ENCODE results near the gene ZFAND3. TPM values are rescaled to one million over a fixed set of nuclear protein-coding genes. Genes with fewer than 3 reads are reported as not detected.
A peak's percentile ranks its signal among the peaks of the same experiment; 100 is the strongest.

Gene ZFAND3
- total RNA-seq, 1 experiment from 2014 or later = 22.2 TPM

DNA sequence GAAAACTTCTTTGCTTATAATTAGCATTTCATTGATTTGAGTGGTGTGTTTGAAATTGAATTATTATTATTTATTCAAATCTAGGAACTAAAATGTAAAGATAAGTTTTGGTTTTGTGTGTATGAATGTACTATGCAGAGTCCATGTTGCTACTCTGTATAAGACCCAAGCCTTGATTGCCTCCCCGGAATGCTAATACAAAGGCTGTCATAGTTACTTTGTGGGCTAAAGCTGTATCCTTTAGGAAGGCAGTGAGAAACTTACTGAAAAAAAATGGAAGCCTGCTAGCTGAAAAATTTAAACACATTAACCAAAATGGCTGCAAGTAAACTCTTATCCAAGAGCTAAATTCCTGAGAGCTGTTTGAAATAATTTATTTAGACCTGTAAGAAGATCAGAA, 213.3 kb downstream of the ZFAND3 start:
- TF ChIP-seq CTCF (conservative IDR thresholded peaks at IDR 0.05; ENCODE audit: low read depth, low read length) (no peak), EZH2 (IDR thresholded peaks at IDR 0.05; ENCODE audit: low read length, unreplicated experiment) (no peak), EZH2phosphoT487 (IDR thresholded peaks at IDR 0.05; ENCODE audit: borderline replicate concordance, low read length) (no peak)
- Histone ChIP-seq H3K9ac (ENCODE audit: low read length) (no peak overlapping the region), H3F3A (ENCODE audit: low read length, unreplicated experiment) (peaks cover 8% of the 10 kb centered on the region), H3K27me3 (ENCODE audit: low read length) (no peaks in the 10 kb centered on the region), H3K36me3 (ENCODE audit: low read depth, low read length) (no peaks in the 10 kb centered on the region), H3K4me1 (ENCODE audit: insufficient read depth, low read length) (peaks cover 27% of the 10 kb centered on the region), H3K79me2 (ENCODE audit: low read length) (peaks cover 57% of the 10 kb centered on the region), H4K20me1 (ENCODE audit: low read length) (peaks cover 19% of the 10 kb centered on the region), H3K4me3 (ENCODE audit: low read length) (no peak overlapping the region), H3K9me3 (ENCODE audit: low read length) (no peaks in the 10 kb centered on the region), H3K27ac (ENCODE audit: low read length) (no peak overlapping the region), H3K9me2 (replicated peaks; ENCODE audit: low read length) (no peaks in the 10 kb centered on the region), H3K4me2 (ENCODE audit: low read length) (no peak overlapping the region), H2AFZ (ENCODE audit: low read length) (no peak overlapping the region)
- no peak for DNase-seq
- BruUV-seq (replicated peaks) = no TSS peak
- intact Hi-C loops (cut with micrococcal nuclease) = loop anchor here (10.0 kb wide), 2 partner anchors 532 to 642 kb away; no protein-coding TSS in a partner anchor
- no peak for ATAC-seq
- CTCF ChIA-PET = no interaction called here
- POLR2A ChIA-PET (ENCODE audit: unreplicated experiment) = interaction anchor here (0.6 kb wide), 1 partner anchor 12 kb away, joined by 6 read pairs; no protein-coding TSS in a partner anchor

DNA sequence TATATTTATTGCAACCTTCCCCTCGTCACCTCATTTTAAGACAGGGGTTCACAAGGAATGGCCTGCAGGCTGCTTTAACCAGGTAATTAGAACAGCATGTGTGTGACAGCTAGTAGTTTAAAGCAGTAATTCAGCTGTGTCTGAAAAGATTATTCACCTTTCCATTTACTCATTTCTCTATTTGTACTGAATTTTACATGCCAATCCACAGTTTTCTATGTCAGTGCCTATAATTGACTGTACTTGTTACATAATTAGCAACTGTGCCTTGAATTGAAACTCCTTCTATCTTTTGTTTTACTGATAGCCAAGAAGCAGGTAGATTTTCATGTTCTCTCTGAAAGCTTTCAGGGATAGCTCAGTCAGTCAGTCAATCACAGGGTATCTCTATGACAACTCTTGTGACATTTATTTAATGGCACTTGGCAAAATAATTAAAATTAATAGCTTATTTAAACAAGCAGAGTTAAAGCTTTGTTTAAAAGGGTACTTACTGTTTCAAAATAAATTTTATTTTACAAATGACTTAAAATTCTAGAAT, 214.0 kb downstream of the ZFAND3 start:
- Histone ChIP-seq H3K79me2 (ENCODE audit: low read length) (peaks cover 50% of the 10 kb centered on the region), H3K36me3 (ENCODE audit: low read depth, low read length) (no peaks in the 10 kb centered on the region), H3K4me3 (ENCODE audit: low read length) (no peak overlapping the region), H3K27ac (ENCODE audit: low read length) (no peak overlapping the region), H3K9me3 (ENCODE audit: low read length) (no peaks in the 10 kb centered on the region), H3K9ac (ENCODE audit: low read length) (no peak overlapping the region), H3K4me1 (ENCODE audit: insufficient read depth, low read length) (peaks cover 27% of the 10 kb centered on the region), H3K4me2 (ENCODE audit: low read length) (no peak overlapping the region), H3K27me3 (ENCODE audit: low read length) (no peaks in the 10 kb centered on the region), H2AFZ (ENCODE audit: low read length) (no peak overlapping the region), H3F3A (ENCODE audit: low read length, unreplicated experiment) (peaks cover 8% of the 10 kb centered on the region), H3K9me2 (replicated peaks; ENCODE audit: low read length) (no peaks in the 10 kb centered on the region), H4K20me1 (ENCODE audit: low read length) (peaks cover 19% of the 10 kb centered on the region)
- intact Hi-C loops (cut with micrococcal nuclease) = loop anchor here (10.0 kb wide), 2 partner anchors 531 to 641 kb away; no protein-coding TSS in a partner anchor
- peak; percentile 31; the same call in 1 of the 2 replicates for ATAC-seq
- CTCF ChIA-PET = interaction anchor here (0.6 to 1.3 kb wide), 4 partner anchors 14 to 461 kb away, joined by 3 read pairs; no protein-coding TSS in a partner anchor
- no peak for TF ChIP-seq EZH2phosphoT487 (IDR thresholded peaks at IDR 0.05; ENCODE audit: borderline replicate concordance, low read length)
- no peak for TF ChIP-seq CTCF (conservative IDR thresholded peaks at IDR 0.05; ENCODE audit: low read depth, low read length)
- TF ChIP-seq EZH2 (IDR thresholded peaks at IDR 0.05; ENCODE audit: low read length, unreplicated experiment) = no peak
- POLR2A ChIA-PET (ENCODE audit: unreplicated experiment) = no interaction called here
- DNase-seq = no peak
- BruUV-seq (replicated peaks) = no TSS peak

DNA sequence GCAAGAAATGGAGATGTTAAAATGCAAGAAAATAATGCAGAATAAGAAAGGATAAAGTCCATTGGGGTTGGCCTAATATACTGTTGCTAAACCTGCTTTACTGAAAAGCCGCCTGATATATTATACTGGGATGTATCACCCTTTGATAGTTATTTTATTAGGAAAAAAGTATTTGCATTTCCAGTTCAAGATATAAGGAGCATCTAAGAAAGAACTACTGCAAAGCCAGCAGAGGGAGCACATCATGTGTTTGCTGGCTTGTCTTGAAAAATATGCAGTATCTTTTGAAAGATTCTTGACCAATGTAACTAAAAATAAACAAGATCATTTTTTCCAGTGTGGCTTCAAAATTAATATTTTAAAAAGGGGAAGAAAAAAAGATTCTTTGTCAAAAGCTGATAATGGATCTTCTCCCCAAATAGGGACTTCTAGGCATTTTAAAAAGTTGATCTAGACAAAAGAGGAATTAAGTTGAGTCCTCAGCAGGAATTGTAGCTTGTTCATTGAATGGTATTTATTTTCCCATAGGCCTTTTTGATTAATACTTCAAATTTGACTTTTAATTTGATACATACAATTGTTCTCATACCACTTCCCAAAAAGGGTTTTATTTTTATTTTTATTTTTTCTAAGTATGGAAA, 214.9 kb downstream of the ZFAND3 start:
- POLR2A ChIA-PET (ENCODE audit: unreplicated experiment) = no interaction called here
- no peak overlapping the region for H2AFZ ChIP-seq (ENCODE audit: low read length)
- peaks cover 30% of the 10 kb centered on the region for H3K4me1 ChIP-seq (ENCODE audit: insufficient read depth, low read length)
- BruUV-seq (replicated peaks) = no TSS peak
- H3F3A ChIP-seq (ENCODE audit: low read length, unreplicated experiment) = peaks cover 8% of the 10 kb centered on the region
- H3K4me3 ChIP-seq (ENCODE audit: low read length) = no peak overlapping the region
- H3K36me3 ChIP-seq (ENCODE audit: low read depth, low read length) = no peaks in the 10 kb centered on the region
- H4K20me1 ChIP-seq (ENCODE audit: low read length) = peaks cover 19% of the 10 kb centered on the region
- H3K27ac ChIP-seq (ENCODE audit: low read length) = no peak overlapping the region
- H3K9ac ChIP-seq (ENCODE audit: low read length) = no peak overlapping the region
- no peaks in the 10 kb centered on the region for H3K9me3 ChIP-seq (ENCODE audit: low read length)
- DNase-seq (peak; percentile 71), ATAC-seq (peak; percentile 95)
- no peak overlapping the region for H3K4me2 ChIP-seq (ENCODE audit: low read length)
- no peak for TF ChIP-seq EZH2 (IDR thresholded peaks at IDR 0.05; ENCODE audit: low read length, unreplicated experiment)
- peak; percentile 90 for TF ChIP-seq CTCF (conservative IDR thresholded peaks at IDR 0.05; ENCODE audit: low read depth, low read length)
- intact Hi-C loops (cut with micrococcal nuclease) = loop anchor here (1.0 to 10.0 kb wide), 3 partner anchors 460 to 640 kb away; no protein-coding TSS in a partner anchor
- H3K27me3 ChIP-seq (ENCODE audit: low read length) = no peaks in the 10 kb centered on the region
- CTCF ChIA-PET = interaction anchor here (0.6 to 1.3 kb wide), 3 partner anchors 41 to 460 kb away, joined by 3 read pairs; no protein-coding TSS in a partner anchor
- peaks cover 43% of the 10 kb centered on the region for H3K79me2 ChIP-seq (ENCODE audit: low read length)
- H3K9me2 ChIP-seq (replicated peaks; ENCODE audit: low read length) = no peaks in the 10 kb centered on the region

All from PC-3 (cell line).